Articular chondrocyte of knee joint (primary cell): Measurements from ENCODE around the gene ADIG. TPM values are rescaled to one million over a fixed set of nuclear protein-coding genes. Genes with fewer than 3 reads are reported as not detected.

Experiments used
- total RNA-seq: library from RNA; depleted of rRNA; stranded (reverse); fragments of >200 nt; gene quantifications from 2 replicates; pipeline ENCODE4 v1.2.3, GENCODE V29; 2012

Gene ADIG
- not detected in 2 replicates for total RNA-seq

DNA sequence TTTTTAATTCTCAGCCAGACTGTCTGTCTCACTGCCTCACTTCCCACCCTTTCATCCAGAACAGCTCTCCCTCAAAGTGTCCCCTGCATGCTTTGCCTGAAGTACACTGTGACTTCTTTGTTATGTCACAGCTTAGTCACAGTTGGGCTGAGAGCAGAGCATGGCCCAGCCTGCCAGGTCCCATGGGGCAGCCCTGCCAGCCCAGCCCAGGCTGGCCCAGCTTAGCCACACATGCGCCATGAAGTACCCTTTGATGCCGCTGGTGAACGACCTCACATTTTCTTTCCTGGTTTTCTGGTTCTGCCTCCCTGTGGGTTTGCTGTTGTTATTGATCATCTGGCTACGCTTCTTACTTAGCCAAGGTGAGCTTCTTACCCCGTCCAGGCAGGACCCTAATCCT, at the start of gene ADIG:
ADIG (plus strand) TSS at position 185 of the 400 bp plus-strand sequence; CDS start at position 239, 54 bp downstream.

GRCh38 chr20:38601216-38602184, 20.5 kb downstream of the ADIG start, which contains the start of gene ARHGAP40:
Gene ARHGAP40, plus strand, starts transcription at chr20:38601809.

Other genes starting within 250 kb of the ADIG start
- gene LBP, start 234.7 kb upstream of the ADIG start, total RNA-seq, result 0.54 and 2.1 TPM in 2 replicates
- gene SNHG17, start 145.9 kb upstream of the ADIG start, total RNA-seq, result 3.5 and 8.5 TPM in 2 replicates
- gene RALGAPB, start 108.4 kb upstream of the ADIG start, total RNA-seq, result 41.4 and 42.5 TPM in 2 replicates
- gene ARHGAP40, start 20.6 kb downstream of the ADIG start, total RNA-seq, result not detected in 2 replicates
- gene SLC32A1, start 143.3 kb downstream of the ADIG start, total RNA-seq, result not detected in 2 replicates
- gene ACTR5, start 167.3 kb downstream of the ADIG start, total RNA-seq, result 4.3 and 5.1 TPM in 2 replicates
- gene PPP1R16B, start 224.5 kb downstream of the ADIG start, total RNA-seq, result 0.22 TPM in 1 of 2 replicates, not detected in the other